Lower lobe of right lung (tissue), 2 donors: ENCODE results near the gene CAMK2A. TPM values are rescaled to one million over a fixed set of nuclear protein-coding genes. Genes with fewer than 3 reads are reported as not detected.

Source experiments
- ATAC-seq, 2 donors: fragments of 200-7000 bp; cut with Tn5 transposase; one replicate each; pipeline ENCODE4 v1.9.1; 2020 to 2022; ENCODE audit warnings: mild to moderate bottlenecking in 2 of 2, moderate library complexity in 2 of 2
- DNase-seq: peaks from one replicate; pipeline ENCODE4 v3.0.0-alpha.2; 2020
- H3K27ac ChIP-seq: fragments of 200-600 bp; one replicate; pipeline ENCODE4 v1.8.0; 2022
- H3K27me3 ChIP-seq: fragments of 200-600 bp; one replicate; pipeline ENCODE4 v1.8.0; 2022; ENCODE audit warnings: low read depth
- H3K36me3 ChIP-seq: fragments of 200-600 bp; one replicate; pipeline ENCODE4 v1.8.0; 2022; ENCODE audit warnings: mild to moderate bottlenecking
- H3K4me1 ChIP-seq: fragments of 200-600 bp; one replicate; pipeline ENCODE4 v1.8.0; 2022
- H3K4me3 ChIP-seq: fragments of 200-600 bp; one replicate; pipeline ENCODE4 v1.8.0; 2022; ENCODE audit warnings: mild to moderate bottlenecking
- H3K9me3 ChIP-seq: fragments of 200-600 bp; one replicate; pipeline ENCODE4 v1.8.0; 2022
- intact Hi-C: fragments of 100-400 bp; cut with DNase I; formaldehyde crosslinking; loops from one replicate; pipeline ENCODE4 v1.11.0; 2022
- total RNA-seq: library from RNA; stranded (reverse); fragmentation: NEBNext Ultra II Directional; extraction: Animal tissue kit (Norgen Biotek cat#: 25700); gene quantifications from one replicate; pipeline ENCODE4 v1.2.1, GENCODE V29; 2021
- TF ChIP-seq, protein P1 (sequence below): fragments of 200-600 bp; IDR thresholded peaks from one replicate; pipeline ENCODE4 v1.8.0; 2022; ENCODE audit warnings: antibody characterized with exemption, mild to moderate bottlenecking
- donor health status: DM: no; HTN: yes; CAD: no; lungs with severe emphysema.

CAMK2A gene
- total RNA-seq, 1 donor from 2014 or later = 1.3 TPM

DNA sequence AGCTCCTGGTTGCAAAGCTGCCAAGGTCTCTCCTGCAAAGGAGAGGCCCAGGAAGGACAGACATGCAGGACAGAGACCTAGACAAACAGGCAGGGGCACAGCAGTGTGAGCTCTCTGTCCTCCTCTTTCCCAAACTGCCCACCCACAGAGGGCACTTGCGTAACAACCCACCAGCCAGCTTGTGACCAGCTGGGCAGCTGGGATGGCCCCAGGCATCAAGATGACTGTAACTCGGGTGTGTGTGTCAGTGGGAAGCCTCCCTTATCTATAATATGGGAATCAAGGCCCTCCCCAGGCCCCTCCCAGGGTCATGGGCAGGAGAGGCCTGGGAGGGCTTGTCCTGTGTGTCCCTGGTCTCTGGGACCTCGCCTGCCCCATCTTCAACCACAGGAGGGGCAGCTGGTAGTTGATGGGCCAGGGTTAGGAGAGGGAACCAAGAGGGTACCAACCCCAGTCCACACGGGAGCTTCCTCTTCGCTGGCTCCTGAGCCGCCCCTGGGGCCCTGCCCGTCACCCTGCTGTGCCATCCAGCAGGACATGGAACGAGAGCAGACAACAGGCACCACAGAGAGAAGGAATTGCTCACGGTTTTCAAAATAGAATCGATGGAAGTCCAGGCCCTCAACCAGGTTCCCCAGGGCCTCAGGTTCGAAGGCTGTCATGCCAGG, 61.8 kb downstream of the CAMK2A start:
- Histone ChIP-seq H3K27ac (no peak overlapping the region), H3K4me3 (no peak overlapping the region), H3K27me3 (no peaks in the 10 kb centered on the region), H3K36me3 (no peaks in the 10 kb centered on the region), H3K4me1 (no peaks in the 10 kb centered on the region), H3K9me3 (no peaks in the 10 kb centered on the region)
- DNase-seq (no peak), ATAC-seq (no peak)
- TF ChIP-seq, protein P1, sequence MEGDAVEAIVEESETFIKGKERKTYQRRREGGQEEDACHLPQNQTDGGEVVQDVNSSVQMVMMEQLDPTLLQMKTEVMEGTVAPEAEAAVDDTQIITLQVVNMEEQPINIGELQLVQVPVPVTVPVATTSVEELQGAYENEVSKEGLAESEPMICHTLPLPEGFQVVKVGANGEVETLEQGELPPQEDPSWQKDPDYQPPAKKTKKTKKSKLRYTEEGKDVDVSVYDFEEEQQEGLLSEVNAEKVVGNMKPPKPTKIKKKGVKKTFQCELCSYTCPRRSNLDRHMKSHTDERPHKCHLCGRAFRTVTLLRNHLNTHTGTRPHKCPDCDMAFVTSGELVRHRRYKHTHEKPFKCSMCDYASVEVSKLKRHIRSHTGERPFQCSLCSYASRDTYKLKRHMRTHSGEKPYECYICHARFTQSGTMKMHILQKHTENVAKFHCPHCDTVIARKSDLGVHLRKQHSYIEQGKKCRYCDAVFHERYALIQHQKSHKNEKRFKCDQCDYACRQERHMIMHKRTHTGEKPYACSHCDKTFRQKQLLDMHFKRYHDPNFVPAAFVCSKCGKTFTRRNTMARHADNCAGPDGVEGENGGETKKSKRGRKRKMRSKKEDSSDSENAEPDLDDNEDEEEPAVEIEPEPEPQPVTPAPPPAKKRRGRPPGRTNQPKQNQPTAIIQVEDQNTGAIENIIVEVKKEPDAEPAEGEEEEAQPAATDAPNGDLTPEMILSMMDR = no peak
- intact Hi-C loops = no loop called here

DNA sequence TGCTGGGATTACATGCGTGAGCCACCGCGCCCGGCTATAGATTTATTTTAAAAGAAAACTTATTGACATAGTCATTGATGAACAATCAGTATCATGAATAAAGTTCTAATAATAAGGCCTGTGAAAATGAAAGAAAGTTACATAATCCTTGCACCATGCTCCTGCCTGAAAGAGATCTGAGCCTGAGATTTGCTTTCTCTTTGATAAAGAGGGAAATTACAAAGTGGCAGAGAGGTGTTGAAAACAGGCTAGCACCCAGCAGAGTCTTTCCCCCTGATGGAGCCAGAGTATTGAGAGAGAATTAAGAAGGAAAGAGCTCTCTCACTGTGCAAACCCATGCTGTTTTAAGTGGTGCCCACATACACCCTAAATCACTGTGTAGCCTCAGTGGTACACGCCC, 62.5 kb downstream of the CAMK2A start:
- no peak for DNase-seq
- intact Hi-C loops = no loop called here
- H3K4me3 ChIP-seq = no peak overlapping the region
- no peak for ATAC-seq
- H3K9me3 ChIP-seq = no peaks in the 10 kb centered on the region
- TF ChIP-seq, protein P1 = no peak
- H3K4me1 ChIP-seq = no peaks in the 10 kb centered on the region
- H3K27ac ChIP-seq = no peak overlapping the region
- no peaks in the 10 kb centered on the region for H3K27me3 ChIP-seq
- no peaks in the 10 kb centered on the region for H3K36me3 ChIP-seq

DNA sequence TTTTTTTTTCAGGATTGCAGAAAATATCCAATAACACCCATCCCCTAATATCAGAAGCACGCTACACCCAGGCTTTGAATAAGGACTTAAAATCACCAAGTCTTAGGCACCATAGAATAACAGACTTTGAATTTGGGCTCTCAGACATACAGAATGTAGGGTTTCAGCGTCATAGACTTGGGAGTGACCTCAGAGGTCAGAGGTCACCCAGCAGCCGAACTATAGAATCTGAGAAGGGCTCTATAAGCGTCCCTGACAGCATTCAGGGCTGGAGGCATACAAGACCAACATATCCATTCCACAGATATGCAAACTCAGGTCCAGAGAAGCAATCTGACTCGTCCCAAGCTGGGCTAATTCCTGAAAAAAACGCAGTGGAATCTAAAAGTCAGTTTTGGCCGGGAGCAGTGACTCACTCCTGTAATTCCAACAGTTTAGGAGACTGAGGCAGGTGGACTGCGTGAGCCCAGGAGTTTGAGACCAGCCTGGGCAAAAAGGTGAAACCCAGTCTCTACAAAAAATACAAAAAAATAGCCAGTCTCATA, 65.0 kb downstream of the CAMK2A start:
- ATAC-seq = no peak
- H3K9me3 ChIP-seq = no peaks in the 10 kb centered on the region
- DNase-seq = no peak
- H3K4me1 ChIP-seq = no peaks in the 10 kb centered on the region
- intact Hi-C loops = no loop called here
- H3K27me3 ChIP-seq = no peaks in the 10 kb centered on the region
- no peak overlapping the region for H3K27ac ChIP-seq
- TF ChIP-seq, protein P1 = no peak
- no peaks in the 10 kb centered on the region for H3K36me3 ChIP-seq
- H3K4me3 ChIP-seq = no peak overlapping the region

DNA sequence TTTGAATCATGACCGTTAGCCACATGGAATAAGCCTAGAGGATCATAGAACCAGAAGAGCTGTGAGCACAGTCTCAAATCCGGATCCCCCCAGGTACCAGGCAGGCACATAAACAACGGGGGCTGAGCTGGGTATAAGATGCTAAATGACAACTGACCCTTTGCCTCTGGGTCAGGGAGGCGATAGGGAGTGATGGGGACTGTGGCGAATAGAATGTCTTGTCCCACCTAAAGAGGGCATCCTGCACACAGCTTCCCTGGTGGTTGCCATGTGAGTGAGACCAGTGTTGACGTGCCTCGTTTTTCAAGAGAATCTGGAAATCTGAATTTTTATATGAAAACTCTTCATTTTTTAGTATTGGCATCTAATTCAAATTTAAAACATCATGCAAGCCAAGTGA, 66.1 kb downstream of the CAMK2A start:
- no peak for ATAC-seq

DNA sequence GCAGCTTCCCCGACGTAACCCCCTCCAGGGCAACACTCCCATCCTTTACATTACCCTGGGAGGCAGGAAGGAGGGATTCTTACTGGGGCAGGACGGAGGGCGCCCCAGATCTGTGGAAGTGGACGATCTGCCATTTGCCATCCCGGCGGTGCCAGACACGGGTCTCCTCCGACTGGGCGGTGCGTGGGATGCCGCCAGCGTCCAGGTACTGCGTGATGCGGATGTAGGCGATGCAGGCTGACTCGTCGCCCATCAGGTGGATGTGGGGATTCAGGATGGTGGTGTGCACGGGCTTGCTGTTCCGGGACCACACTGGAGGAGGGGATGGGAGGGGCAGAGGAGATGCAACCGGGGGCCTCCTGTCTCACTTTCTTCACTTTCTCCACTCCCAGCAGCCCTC, 66.7 kb downstream of the CAMK2A start:
- intact Hi-C loops = no loop called here
- ATAC-seq = no peak
- H3K4me1 ChIP-seq = no peaks in the 10 kb centered on the region
- no peaks in the 10 kb centered on the region for H3K36me3 ChIP-seq
- no peak overlapping the region for H3K4me3 ChIP-seq
- TF ChIP-seq, protein P1 = no peak
- H3K27ac ChIP-seq = no peak overlapping the region
- H3K27me3 ChIP-seq = peaks cover 3% of the 10 kb centered on the region
- no peak for DNase-seq
- no peaks in the 10 kb centered on the region for H3K9me3 ChIP-seq

More for the DNA sequence above, 66.1 kb downstream of the CAMK2A start:
- no peaks in the 10 kb centered on the region for H3K4me1 ChIP-seq
- H3K36me3 ChIP-seq = no peaks in the 10 kb centered on the region
- no peak overlapping the region for H3K27ac ChIP-seq
- no peaks in the 10 kb centered on the region for H3K9me3 ChIP-seq
- no peak overlapping the region for H3K4me3 ChIP-seq
- intact Hi-C loops = no loop called here
- TF ChIP-seq, protein P1 = no peak
- H3K27me3 ChIP-seq = peaks cover 1% of the 10 kb centered on the region
- DNase-seq = no peak
